ENCODE data around the gene CAPN10. TPM values are rescaled to one million over a fixed set of nuclear protein-coding genes. Genes with fewer than 3 reads are reported as not detected.

CAPN10 gene
- total and polyA plus RNA-seq, 2 donors (not counting 3 experiments of a cell fraction or from before 2014, with no cell fraction given), result 25.2 to 39.9 TPM

GRCh38 chr2:240639566-240639965, 53.0 kb downstream of the CAPN10 start:
- ChIA-PET POLR2A (no interaction called here), CTCF (no interaction called here)
- intact Hi-C loops (cut with micrococcal nuclease) (no loop called here), dilution Hi-C loops (cut with MboI; ENCODE audit: extremely low pct_ligation_motif_present, low sequenced_read_pairs) (no loop called here)
- Histone ChIP-seq H3K4me3 (replicated peaks in 1 of 3; ENCODE audit: insufficient read depth in 1 of 3, low read depth in 1 of 3, low read length in 3 of 3) (no peak overlapping the region), H3K9me1 (replicated peaks; ENCODE audit: control insufficient read depth, extremely low read depth, insufficient read depth, low read length) (no peaks in the 10 kb centered on the region), H3K4me2 (ENCODE audit: insufficient read depth, low read length) (no peak overlapping the region), H4K20me1 (replicated peaks; ENCODE audit: control insufficient read depth, extremely low read depth, insufficient read depth, low read length) (no peaks in the 10 kb centered on the region), H3K36me3 (ENCODE audit: control insufficient read depth in 2 of 2, extremely low read depth in 1 of 2, insufficient read depth in 2 of 2, low read length in 2 of 2) (no peaks in the 10 kb centered on the region), H2AFZ (ENCODE audit: low read depth, low read length) (no peak overlapping the region), H3K9ac (replicated peaks; ENCODE audit: extremely low read depth, insufficient read depth, low read length) (no peak overlapping the region), H3K27me3 (ENCODE audit: control insufficient read depth in 2 of 2, insufficient read depth in 2 of 2, low read length in 2 of 2) (no peaks in the 10 kb centered on the region), H3K9me3 (replicated peaks; ENCODE audit: control insufficient read depth, insufficient read depth, low read length) (no peaks in the 10 kb centered on the region), H3K27ac (ENCODE audit: insufficient read depth, low read depth, low read length) (no peak overlapping the region), H3K4me1 (ENCODE audit: control insufficient read depth, extremely low read depth, insufficient read depth, low read length) (no peaks in the 10 kb centered on the region), H3K79me2 (ENCODE audit: control insufficient read depth, insufficient read depth, low read length) (no peaks in the 10 kb centered on the region)
- BruUV-seq (replicated peaks), result no TSS peak
- TF ChIP-seq FOS (IDR thresholded peaks at IDR 0.05; ENCODE audit: borderline replicate concordance, insufficient read depth, low read length) (no peak), MAX (IDR thresholded peaks at IDR 0.05; ENCODE audit: insufficient read depth, insufficient read length) (no peak), POLR2AphosphoS5 (IDR thresholded peaks at IDR 0.05; ENCODE audit: insufficient read depth, low read depth, low read length) (no peak), JUN (IDR thresholded peaks at IDR 0.05; ENCODE audit: borderline replicate concordance, insufficient read depth, insufficient read length, low read depth) (no peak), CTCF (IDR thresholded peaks at IDR 0.05; ENCODE audit: extremely low read depth in 1 of 2, insufficient read depth in 1 of 2, low read depth in 1 of 2, low read length in 2 of 2) (no peak), GATA2 (IDR thresholded peaks at IDR 0.05; ENCODE audit: insufficient read depth, insufficient read length, low read depth, low read length) (no peak), POLR2A (IDR thresholded peaks at IDR 0.05; ENCODE audit: low read depth, low read length) (no peak), MYC (IDR thresholded peaks at IDR 0.05; ENCODE audit: low read depth, low read length) (no peak), EZH2 (IDR thresholded peaks at IDR 0.05; ENCODE audit: borderline replicate concordance, low read depth, low read length, severe bottlenecking) (no peak)
- DNase-seq (ENCODE audit: low read depth, low spot score), result no peak
- FAIRE-seq, result no peak

Measured in endothelial cell of umbilical vein (primary cell).